HG02678 (cell line): Measurements from ENCODE around the gene RPLP1.

Source experiments
- ATAC-seq: cut with Tn5 transposase; IDR thresholded peaks from one replicate; pipeline ENCODE4 v1.9.1; 2021; ENCODE audit warnings: mild to moderate bottlenecking, moderate library complexity; ENCODE audit not compliant: unreplicated experiment

RPLP1 gene

GRCh38 chr15:69468241-69469121 is 15.9 kb downstream of the RPLP1 start:
- ATAC-seq: no peak

- ATAC-seq: no peak
These were observed 17.0 kb downstream of the RPLP1 start for GRCh38 chr15:69469467-69470201.

GRCh38 chr15:69472046-69472445 is 19.4 kb downstream of the RPLP1 start:
- no peak for ATAC-seq

GRCh38 chr15:69472562-69472961 is 19.9 kb downstream of the RPLP1 start:
- ATAC-seq: no peak

- no peak for ATAC-seq
These were observed 21.7 kb downstream of the RPLP1 start for GRCh38 chr15:69474291-69474690.

- no peak for ATAC-seq
These were observed 22.3 kb downstream of the RPLP1 start for GRCh38 chr15:69474846-69475455.

- no peak for ATAC-seq
These were observed 23.2 kb downstream of the RPLP1 start for GRCh38 chr15:69475769-69476358.

- no peak for ATAC-seq
These were observed 24.3 kb downstream of the RPLP1 start for GRCh38 chr15:69476704-69477473.

- ATAC-seq: no peak
These were observed 25.7 kb downstream of the RPLP1 start for GRCh38 chr15:69478259-69478781.

GRCh38 chr15:69479081-69479480 is 26.5 kb downstream of the RPLP1 start:
- no peak for ATAC-seq

- no peak for ATAC-seq
These were observed 27.4 kb downstream of the RPLP1 start for GRCh38 chr15:69479971-69480370.

- ATAC-seq: no peak
These were observed 28.3 kb downstream of the RPLP1 start for GRCh38 chr15:69480932-69481331.

GRCh38 chr15:69482686-69483256 is 30.2 kb downstream of the RPLP1 start:
- ATAC-seq: no peak

GRCh38 chr15:69484837-69485236 is 32.2 kb downstream of the RPLP1 start:
- ATAC-seq: no peak

GRCh38 chr15:69486481-69487110 is 34.0 kb downstream of the RPLP1 start:
- no peak for ATAC-seq

GRCh38 chr15:69489073-69489571 is 36.5 kb downstream of the RPLP1 start:
- no peak for ATAC-seq

GRCh38 chr15:69490356-69491037 is 37.9 kb downstream of the RPLP1 start:
- ATAC-seq: no peak

- no peak for ATAC-seq
These were observed 38.5 kb downstream of the RPLP1 start for GRCh38 chr15:69491038-69491505.

- ATAC-seq: no peak
These were observed 40.8 kb downstream of the RPLP1 start for GRCh38 chr15:69493406-69493805.
